Activated naive CD4-positive, alpha-beta T cell treated with anti-CD3 and anti-CD28 coated beads, Interleukin-2, amount 50 U/mL, for 24 hours (primary cell): ENCODE measurements around the gene SHISA5.
"Not testable (repeated sequence)": the region's sequence is repeated elsewhere in the genome, so short reads cannot be mapped to it uniquely, and the experiment has no call there.

ENCODE experiments used
- H3K27ac Mint-ChIP-seq: one replicate; pipeline ENCODE4 v1.8.0; 2021; ENCODE audit warnings: mild to moderate bottlenecking, mixed read lengths
- H3K27me3 Mint-ChIP-seq: one replicate; pipeline ENCODE4 v1.8.0; 2021; ENCODE audit warnings: mixed read lengths
- H3K36me3 Mint-ChIP-seq: one replicate; pipeline ENCODE4 v1.8.0; 2021; ENCODE audit warnings: mixed read lengths
- H3K4me1 Mint-ChIP-seq: one replicate; pipeline ENCODE4 v1.8.0; 2021; ENCODE audit warnings: mixed read lengths
- H3K4me3 Mint-ChIP-seq: one replicate; pipeline ENCODE4 v1.8.0; 2021; ENCODE audit warnings: mild to moderate bottlenecking, mixed read lengths
- H3K9me3 Mint-ChIP-seq: one replicate; pipeline ENCODE4 v1.8.0; 2021; ENCODE audit warnings: mixed read lengths

SHISA5 gene

DNA sequence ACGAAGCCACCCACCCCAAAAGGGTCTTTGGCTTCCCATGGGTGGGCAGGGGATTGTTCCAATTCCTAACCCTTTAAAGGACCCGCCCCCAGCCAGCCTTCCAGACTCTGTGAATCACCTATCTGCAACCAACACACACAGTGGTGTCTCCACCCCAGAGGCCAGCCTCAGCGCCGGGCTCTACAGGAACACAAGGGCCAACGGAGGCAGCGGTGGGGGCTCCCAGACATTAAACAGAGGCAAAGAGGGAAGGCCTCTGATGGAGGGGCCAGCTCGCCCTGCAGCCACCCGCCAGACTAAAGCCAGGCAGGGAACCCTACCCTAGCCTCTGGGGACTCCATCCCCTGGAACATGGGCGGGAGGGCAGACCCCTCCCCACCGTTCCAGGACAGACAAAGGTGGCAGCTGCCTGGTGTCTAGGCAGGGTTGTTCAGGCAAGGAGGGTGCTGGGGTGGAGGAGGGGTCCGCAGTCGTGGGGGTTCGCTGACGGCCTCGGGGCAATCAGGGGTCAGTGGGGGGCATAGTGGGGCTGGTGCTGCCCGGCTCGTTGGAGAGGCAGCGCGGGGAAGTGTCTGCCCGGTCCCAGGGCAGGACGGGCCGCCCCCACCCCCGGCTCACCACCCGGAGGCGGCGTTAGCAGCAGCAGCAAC lies 448 bp downstream of the SHISA5 start:
- peaks cover 68% of the 10 kb centered on the region for H3K4me1 Mint-ChIP-seq
- no peaks in the 10 kb centered on the region for H3K27me3 Mint-ChIP-seq
- H3K36me3 Mint-ChIP-seq = peaks cover under 1% of the 10 kb centered on the region
- H3K27ac Mint-ChIP-seq = peak overlapping the region; percentile 87
- H3K9me3 Mint-ChIP-seq = no peaks in the 10 kb centered on the region
- H3K4me3 Mint-ChIP-seq = peak overlapping the region; percentile 79

DNA sequence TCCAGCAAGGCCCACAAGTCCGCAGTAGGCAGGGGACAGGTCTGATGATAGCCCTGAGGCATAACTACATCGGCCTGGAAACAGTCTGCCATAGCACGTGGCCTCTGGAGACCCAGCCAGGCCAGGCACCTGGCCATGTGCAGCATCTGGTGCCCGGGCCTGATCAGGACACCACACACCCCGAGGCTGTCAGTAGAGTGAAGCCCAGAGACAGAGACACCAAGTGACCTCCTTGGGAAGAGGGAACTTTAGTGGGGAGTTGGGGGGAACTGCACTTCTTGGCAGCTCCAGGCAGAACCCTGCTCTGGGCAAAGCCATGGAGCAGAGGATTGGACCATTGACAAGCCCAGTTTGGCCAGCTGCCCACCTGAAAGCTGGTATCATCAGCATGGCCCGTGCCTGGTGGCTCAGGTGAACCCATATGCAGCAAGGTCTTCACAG lies 1.2 kb downstream of the SHISA5 start:
- Mint-ChIP-seq H3K4me1 (peaks cover 64% of the 10 kb centered on the region), H3K9me3 (no peaks in the 10 kb centered on the region), H3K36me3 (peaks cover 2% of the 10 kb centered on the region), H3K4me3 (peak overlapping the region; percentile 79), H3K27me3 (no peaks in the 10 kb centered on the region), H3K27ac (peak overlapping the region; percentile 35)

DNA sequence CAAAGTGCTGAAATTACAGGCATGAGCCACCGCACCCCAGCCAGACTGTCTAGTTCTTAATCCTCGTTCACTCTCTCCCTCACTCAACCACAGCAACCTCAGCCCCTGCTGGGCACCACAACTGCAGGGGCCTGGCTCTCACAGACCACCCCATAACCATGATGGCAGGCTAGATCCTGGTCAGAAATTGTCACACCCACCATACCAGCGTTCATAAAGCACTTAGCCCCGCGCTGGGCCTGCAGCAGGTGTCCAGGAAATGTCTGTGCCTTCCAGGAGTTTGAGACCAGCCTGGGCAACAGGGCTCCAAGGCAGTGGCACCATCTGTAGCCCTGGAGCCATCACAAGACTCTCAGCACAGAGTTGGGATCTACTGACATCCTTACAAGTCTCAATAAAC lies 1.9 kb downstream of the SHISA5 start:
- Mint-ChIP-seq H3K4me1 (peaks cover 57% of the 10 kb centered on the region), H3K27me3 (no peaks in the 10 kb centered on the region), H3K27ac (peak overlapping the region; percentile 82), H3K9me3 (no peaks in the 10 kb centered on the region), H3K4me3 (peak overlapping the region; percentile 79), H3K36me3 (peaks cover 4% of the 10 kb centered on the region)

DNA sequence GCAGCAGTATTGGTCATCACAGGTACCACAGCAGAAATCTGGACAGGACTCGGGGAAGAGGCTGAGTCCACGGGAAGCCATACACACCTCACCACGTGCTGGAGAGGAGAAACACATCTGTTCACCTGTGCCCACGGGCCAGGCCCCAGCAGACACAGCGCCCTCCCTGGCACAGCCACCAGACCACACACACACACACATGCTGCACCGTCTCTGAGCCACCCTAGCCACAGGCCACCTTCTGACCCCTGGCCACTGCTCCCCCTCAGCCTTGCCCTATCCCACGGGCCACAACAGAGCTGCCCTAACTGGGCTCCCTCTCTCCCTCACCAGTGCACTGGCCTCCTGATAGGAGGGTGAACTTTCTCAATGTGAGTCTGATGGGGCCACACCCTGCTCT lies 2.8 kb downstream of the SHISA5 start:
- Mint-ChIP-seq H3K27me3 (no peaks in the 10 kb centered on the region), H3K9me3 (no peaks in the 10 kb centered on the region), H3K4me3 (no peak overlapping the region), H3K27ac (no peak overlapping the region), H3K4me1 (peaks cover 48% of the 10 kb centered on the region), H3K36me3 (peaks cover 4% of the 10 kb centered on the region)

DNA sequence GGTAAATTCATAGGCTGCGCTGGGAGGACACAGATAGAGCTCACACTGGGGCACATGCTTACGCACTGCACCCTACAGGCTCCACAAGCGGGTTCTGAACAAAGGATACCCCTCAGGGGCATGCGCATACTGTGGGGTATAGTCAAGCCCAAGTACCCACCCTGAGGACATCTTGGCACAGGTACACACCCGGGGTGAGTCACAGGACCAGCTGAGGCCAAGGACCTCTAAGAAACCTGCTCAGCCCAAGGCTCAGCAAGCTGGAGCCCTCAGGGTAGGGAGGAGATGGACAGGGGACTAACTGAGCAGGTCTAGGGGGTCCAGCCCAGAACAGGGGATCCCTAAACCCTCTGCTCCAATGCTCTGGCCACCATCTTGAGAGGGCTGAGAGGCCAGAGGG lies 3.3 kb downstream of the SHISA5 start:
- Mint-ChIP-seq H3K27me3 (no peaks in the 10 kb centered on the region), H3K27ac (no peak overlapping the region), H3K4me1 (peaks cover 43% of the 10 kb centered on the region), H3K4me3 (no peak overlapping the region), H3K9me3 (no peaks in the 10 kb centered on the region), H3K36me3 (peaks cover 4% of the 10 kb centered on the region)

DNA sequence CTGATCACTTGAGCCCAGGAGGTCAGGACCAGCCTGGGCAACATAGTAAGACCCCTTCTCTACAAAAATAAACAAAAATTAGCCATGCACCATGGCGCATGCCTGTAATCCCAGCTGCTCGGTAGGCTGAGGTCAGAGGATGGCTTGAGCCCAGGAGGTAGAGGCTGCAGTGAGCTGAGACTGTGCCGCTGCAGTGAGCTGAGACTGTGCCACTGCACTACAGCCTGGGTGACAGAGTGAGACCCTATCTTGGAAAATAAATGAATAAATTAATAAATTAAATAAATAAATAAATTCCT lies 10.8 kb downstream of the SHISA5 start:
- Mint-ChIP-seq H3K27me3 (no peaks in the 10 kb centered on the region), H3K4me1 (no peaks in the 10 kb centered on the region), H3K27ac (no peak overlapping the region), H3K9me3 (no peaks in the 10 kb centered on the region), H3K4me3 (no peak overlapping the region), H3K36me3 (peaks cover 3% of the 10 kb centered on the region)

DNA sequence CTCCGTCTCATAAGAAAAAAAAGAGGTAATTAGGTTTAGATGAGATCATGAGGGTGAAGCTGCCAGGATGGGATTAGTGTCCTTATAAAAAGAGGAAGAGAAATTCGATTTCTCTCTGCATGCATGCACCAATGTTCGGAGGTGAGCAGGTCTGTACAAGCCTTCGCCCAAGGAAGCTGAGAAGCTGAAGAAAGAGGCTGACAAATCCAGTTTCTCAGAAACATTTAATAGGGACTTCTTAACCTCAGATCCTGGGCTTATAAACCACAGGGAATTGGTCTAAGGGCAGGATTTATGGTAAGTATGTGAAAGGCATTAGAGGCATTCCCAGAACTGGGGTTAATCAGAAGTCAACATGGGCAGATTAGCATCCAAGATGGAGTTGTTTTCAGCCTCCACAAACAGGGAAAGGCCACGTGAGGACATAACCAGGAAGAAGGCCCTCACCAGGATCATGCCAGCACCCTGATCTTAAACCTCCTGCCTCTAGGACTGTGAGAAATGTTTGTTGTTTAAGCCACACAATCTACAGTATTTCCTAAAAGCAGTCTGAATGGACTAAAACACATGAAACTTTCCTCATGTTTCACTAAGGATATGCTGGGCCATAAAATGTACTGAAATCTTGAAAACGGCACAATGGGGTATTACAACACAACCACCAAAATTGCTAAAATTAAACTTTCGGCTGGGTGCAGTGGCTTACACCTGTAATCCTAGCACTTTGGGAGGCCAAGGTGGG lies 11.3 kb downstream of the SHISA5 start:
- no peak overlapping the region for H3K4me3 Mint-ChIP-seq
- no peaks in the 10 kb centered on the region for H3K4me1 Mint-ChIP-seq
- H3K36me3 Mint-ChIP-seq = peaks cover 3% of the 10 kb centered on the region
- H3K27ac Mint-ChIP-seq = no peak overlapping the region
- no peaks in the 10 kb centered on the region for H3K27me3 Mint-ChIP-seq
- no peaks in the 10 kb centered on the region for H3K9me3 Mint-ChIP-seq

DNA sequence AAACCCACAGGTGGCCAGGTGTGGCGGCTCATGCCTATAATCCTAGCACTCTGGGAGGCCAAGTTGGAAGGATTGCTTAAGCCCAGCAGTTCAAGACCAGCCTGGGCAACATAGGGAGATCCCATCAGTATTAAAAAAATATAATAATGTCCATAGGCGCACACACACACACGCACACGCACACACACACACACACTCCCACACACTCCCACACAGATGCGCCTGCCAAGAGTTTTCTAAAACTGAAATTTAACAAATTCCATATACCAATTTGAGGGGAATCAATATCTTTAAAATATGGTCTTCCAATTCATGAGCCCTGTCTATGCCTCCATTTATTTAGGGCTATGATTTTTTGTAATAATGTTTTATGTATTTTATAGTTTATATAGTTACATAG lies 17.0 kb downstream of the SHISA5 start:
- H3K4me3 Mint-ChIP-seq = no peak overlapping the region
- no peaks in the 10 kb centered on the region for H3K4me1 Mint-ChIP-seq

DNA sequence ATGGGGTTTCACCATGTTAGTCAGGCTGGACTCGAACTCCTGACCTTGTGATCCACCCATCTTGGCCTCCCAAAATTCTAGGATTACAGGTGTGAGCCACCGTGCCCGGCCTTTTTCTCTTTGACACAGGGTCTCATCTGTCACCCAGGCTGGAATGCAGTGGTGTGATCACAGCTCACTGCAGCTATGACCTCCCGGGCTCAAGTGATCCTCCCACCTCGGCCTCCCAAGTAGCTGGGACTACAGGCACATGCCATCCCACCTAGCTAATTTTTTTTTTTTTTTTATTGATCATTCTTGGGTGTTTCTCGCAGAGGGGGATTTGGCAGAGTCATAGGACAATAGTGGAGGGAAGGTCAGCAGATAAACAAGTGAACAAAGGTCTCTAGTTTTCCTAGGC lies 21.2 kb downstream of the SHISA5 start:
- H3K27ac Mint-ChIP-seq, H3K36me3 Mint-ChIP-seq, H3K4me3 Mint-ChIP-seq, H3K9me3 Mint-ChIP-seq, H3K27me3 Mint-ChIP-seq: not testable (repeated sequence)
- peaks cover 23% of the 10 kb centered on the region for H3K4me1 Mint-ChIP-seq

More for the DNA sequence above, 17.0 kb downstream of the SHISA5 start:
- Mint-ChIP-seq H3K36me3 (peaks cover 2% of the 10 kb centered on the region), H3K9me3 (no peaks in the 10 kb centered on the region), H3K27ac (no peak overlapping the region), H3K27me3 (no peaks in the 10 kb centered on the region)

DNA sequence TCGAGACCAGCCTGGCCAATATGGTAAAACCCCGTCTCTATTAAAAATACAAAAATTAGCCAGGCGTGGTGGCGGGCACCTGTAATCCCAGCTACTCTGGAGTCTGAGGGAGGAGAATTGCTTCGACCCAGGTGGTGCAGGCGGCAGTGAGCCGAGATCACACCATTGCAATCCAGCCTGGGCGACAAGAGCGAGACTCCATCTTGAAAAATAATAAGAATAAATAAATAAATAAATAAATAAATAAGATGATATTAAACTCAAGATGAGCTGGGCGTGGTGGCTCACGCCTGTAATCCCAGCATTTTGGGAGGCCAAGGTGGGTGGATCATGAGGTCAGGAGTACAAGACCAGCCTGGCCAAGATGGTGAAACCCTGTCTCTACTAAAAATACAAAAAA lies 23.1 kb downstream of the SHISA5 start:
- peaks cover 28% of the 10 kb centered on the region for H3K4me1 Mint-ChIP-seq
- not testable (repeated sequence) for H3K4me3 Mint-ChIP-seq, H3K36me3 Mint-ChIP-seq, H3K27me3 Mint-ChIP-seq, H3K27ac Mint-ChIP-seq, H3K9me3 Mint-ChIP-seq

DNA sequence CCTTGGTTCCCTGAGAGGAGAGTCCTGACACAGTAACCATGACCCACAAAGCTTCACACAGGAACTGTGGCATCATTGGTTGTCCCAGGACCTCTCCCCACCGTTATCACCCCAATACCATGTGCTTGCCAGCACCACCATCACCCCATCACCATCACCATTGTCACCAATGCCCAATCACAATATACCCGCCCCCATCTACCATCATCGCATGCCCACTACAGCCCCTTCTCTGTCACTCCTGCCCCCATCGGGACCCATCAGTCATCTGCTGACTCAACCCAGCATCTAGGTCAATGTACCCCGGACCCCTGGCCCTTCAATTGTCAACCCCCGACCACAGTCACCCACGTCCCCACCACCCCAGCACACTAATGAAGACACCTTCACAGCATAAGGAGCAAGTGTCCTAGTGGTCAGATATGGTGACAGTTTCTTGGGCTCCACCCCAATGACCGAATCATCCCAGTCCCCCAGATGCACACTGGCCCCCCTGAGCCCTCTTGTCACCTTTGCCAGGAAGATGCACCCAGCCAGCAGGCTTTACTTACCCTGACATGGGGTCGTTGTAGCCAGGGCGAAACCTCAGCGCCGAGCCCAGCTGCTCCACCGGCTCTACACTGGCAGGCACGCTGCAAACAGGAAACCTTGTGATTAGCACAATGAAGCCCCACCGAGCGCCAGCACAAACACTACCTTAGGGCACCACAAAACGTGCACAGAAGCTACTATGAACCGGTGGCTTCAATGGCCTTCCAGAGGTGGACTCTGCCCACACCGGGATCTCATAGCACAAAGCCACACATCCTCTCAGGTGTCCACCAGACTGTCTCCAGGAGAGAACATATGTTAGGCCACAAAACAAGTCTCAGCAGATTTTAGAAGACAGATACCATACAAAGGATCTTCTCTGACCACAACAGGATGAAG lies 25.1 kb downstream of the SHISA5 start:
- Mint-ChIP-seq H3K36me3 (no peaks in the 10 kb centered on the region), H3K9me3 (no peaks in the 10 kb centered on the region), H3K27me3 (no peaks in the 10 kb centered on the region), H3K4me3 (peak overlapping the region; percentile 76), H3K4me1 (peaks cover 39% of the 10 kb centered on the region), H3K27ac (peak overlapping the region; percentile 94)

DNA sequence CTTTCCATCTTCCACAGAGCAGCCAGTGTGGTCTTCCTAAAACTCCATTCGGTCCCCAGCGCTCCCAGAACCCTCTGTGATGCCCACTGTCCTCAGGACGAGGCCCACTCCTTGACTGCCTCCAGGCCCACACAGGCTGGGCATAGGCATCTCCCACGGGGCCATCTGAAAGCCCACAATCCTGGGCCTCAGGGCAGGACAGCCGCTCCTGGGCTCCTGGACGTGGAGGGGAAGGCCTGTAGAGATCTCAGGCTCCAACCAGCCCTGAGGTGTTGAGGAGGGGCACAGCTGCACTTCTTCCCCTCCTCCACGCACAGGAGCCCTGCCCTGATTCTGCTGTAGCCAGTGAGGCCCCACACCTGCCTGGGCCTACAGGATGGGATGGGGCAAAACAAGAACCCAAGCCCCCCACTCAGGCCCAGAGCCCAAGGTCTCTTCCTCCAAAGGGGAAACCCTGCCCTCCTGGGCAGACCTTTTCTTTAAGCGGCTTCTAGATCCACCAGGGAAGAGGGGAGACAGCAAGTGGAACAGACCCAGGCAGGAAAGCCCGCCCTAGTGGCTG lies 25.9 kb downstream of the SHISA5 start:
- Mint-ChIP-seq H3K9me3 (no peaks in the 10 kb centered on the region), H3K4me3 (peak overlapping the region; percentile 7), H3K27me3 (no peaks in the 10 kb centered on the region), H3K4me1 (peaks cover 44% of the 10 kb centered on the region), H3K27ac (peak overlapping the region; percentile 94), H3K36me3 (no peaks in the 10 kb centered on the region)

DNA sequence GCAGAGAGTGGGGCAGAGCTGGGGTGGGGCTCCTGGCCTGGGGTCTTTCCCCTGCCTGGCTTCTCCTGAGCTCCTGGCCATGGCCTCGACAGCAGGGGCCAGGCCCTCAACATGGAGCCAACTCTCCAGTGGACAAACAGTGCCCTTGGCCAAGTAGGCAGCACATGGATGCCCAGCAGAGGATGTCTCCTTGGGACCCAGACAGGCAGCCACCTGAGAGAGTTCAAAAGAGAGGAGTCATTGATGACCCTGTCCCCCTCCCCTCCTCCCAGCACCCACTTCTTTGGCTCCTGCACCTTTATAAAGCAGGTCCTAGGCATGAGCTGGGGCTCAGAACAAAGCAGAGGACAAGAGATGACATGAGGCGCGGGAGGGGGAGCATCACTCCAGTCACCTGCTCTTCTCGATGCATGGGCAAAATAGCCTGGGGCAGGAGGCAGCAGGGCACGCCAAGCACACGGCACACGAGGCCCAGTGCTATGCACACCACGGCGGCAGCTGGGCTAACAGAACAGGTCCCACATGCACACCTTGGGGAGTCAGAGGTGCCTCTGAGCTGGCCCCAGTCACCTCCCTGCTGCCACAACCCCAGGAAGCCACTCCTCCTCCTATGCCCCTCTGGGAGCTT lies 27.4 kb downstream of the SHISA5 start:
- no peaks in the 10 kb centered on the region for H3K27me3 Mint-ChIP-seq
- peaks cover 44% of the 10 kb centered on the region for H3K4me1 Mint-ChIP-seq
- no peaks in the 10 kb centered on the region for H3K9me3 Mint-ChIP-seq
- H3K27ac Mint-ChIP-seq = no peak overlapping the region
- H3K4me3 Mint-ChIP-seq = no peak overlapping the region
- no peaks in the 10 kb centered on the region for H3K36me3 Mint-ChIP-seq

DNA sequence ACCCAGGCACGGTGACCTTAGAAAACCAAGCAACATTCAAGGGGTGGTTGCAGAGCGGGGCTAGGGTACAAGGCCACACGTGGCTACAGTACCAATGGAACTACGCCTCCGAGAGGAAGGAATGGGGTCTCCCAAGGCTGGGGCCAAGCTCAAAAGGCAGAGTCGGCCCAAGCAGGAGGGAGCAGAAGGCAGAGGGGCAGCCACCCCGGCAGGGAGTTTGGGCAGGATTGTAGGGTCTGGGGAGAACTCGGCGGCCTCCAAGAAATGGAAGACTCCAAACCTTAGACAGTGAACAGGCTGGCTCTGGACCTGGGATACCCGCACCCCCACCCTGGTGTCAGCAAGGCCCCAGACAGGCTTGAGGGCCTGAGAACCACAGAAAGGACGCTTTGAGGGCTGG lies 28.8 kb downstream of the SHISA5 start:
- Mint-ChIP-seq H3K27ac (peak overlapping the region; percentile 86), H3K4me1 (peaks cover 50% of the 10 kb centered on the region), H3K4me3 (no peak overlapping the region), H3K9me3 (no peaks in the 10 kb centered on the region), H3K36me3 (no peaks in the 10 kb centered on the region), H3K27me3 (no peaks in the 10 kb centered on the region)

DNA sequence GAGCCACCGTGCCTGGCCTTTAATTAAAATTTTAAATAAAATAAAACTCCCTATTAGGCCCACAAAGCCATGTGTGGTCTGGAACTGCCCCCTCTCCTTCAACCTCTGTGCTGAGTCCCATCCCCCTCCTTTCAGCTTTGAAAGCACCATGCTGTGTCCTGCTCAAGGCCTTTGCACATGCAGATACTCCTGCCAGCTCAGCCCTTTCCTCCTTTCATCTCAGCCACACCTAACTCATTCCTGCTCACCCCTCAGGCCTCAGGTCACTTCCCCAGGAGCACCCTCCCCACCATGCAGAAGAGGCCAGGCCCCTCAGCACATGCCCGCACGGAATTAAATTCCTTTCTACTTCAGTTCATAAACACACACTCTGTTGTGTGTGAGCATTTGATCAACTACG lies 29.4 kb downstream of the SHISA5 start:
- no peaks in the 10 kb centered on the region for H3K9me3 Mint-ChIP-seq
- peaks cover 53% of the 10 kb centered on the region for H3K4me1 Mint-ChIP-seq
- no peaks in the 10 kb centered on the region for H3K27me3 Mint-ChIP-seq
- H3K27ac Mint-ChIP-seq = peak overlapping the region; percentile 86
- peak overlapping the region; percentile 30 for H3K4me3 Mint-ChIP-seq
- H3K36me3 Mint-ChIP-seq = no peaks in the 10 kb centered on the region
